Colonic mucosa (tissue), 4 donors: ENCODE results near the gene LAMC1. TPM values are rescaled to one million over a fixed set of nuclear protein-coding genes. Genes with fewer than 3 reads are reported as not detected.

Experiments used
- DNase-seq: peaks from one replicate; pipeline ENCODE4 v3.0.0-alpha.2; 2020
- H3K27ac ChIP-seq: fragments of 200-600 bp; one replicate; pipeline ENCODE4 v1.8.0; 2021
- H3K27me3 ChIP-seq: fragments of 200-600 bp; one replicate; pipeline ENCODE4 v1.8.0; 2021
- H3K36me3 ChIP-seq: fragments of 200-600 bp; one replicate; pipeline ENCODE4 v1.8.0; 2021
- H3K4me1 ChIP-seq: fragments of 200-600 bp; one replicate; pipeline ENCODE4 v1.8.0; 2021; ENCODE audit warnings: mild to moderate bottlenecking
- H3K4me3 ChIP-seq: fragments of 200-600 bp; one replicate; pipeline ENCODE4 v1.8.0; 2021
- H3K9ac ChIP-seq, 2 donors: one replicate each; pipeline ENCODE4 v1.7.0; 2013; ENCODE audit warnings: control low read depth in 2 of 2, low read depth in 2 of 2, low read length in 2 of 2
- H3K9me3 ChIP-seq: fragments of 200-600 bp; one replicate; pipeline ENCODE4 v1.8.0; 2021
- intact Hi-C: fragments of 100-400 bp; cut with DNase I; formaldehyde crosslinking; loops from one replicate; pipeline ENCODE4 v1.14.1; 2022
- total RNA-seq, 2 donors: library from RNA; stranded (reverse); fragmentation: NEBNext Ultra II Directional in 1 of 2; extraction: Animal tissue kit (Norgen Biotek cat#: 25700) in 1 of 2; gene quantifications; one replicate each; pipeline ENCODE4 v1.2.1, GENCODE V29; 2021
- TF ChIP-seq, protein P1 (sequence below): fragments of 200-600 bp; IDR thresholded peaks from one replicate; pipeline ENCODE4 v1.8.0; 2022; ENCODE audit warnings: antibody characterized with exemption, mild to moderate bottlenecking
- donor health status: healthy.
- donor health status: DM: no; HTN: no; CAD: no.
- donor health status: DM: no; HTN: no; CAD: no.

Gene LAMC1
- total RNA-seq, 2 donors from 2014 or later: 28.0 to 54.6 TPM

DNA sequence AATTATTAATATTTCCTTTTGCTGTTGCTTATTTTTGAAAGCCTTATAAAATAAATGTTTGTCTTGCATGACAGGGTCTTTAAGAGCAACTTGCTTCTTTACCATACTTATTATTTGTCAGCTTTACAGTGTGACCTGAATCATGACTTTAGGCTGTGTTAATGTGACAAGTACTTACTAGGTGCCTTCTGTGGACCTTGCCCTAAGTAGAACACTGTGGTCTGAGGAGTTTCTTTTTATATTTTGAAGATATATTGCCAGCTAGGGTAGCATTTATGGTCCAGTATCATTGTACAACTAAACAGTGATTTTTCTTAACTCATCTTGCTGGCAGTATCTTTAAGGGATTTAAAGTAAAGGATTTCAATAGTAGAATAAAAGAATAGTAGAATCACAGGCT, 117.4 kb downstream of the LAMC1 start:
- intact Hi-C loops: no loop called here
- H3K9me3 ChIP-seq: no peaks in the 10 kb centered on the region
- peaks cover 5% of the 10 kb centered on the region for H3K4me1 ChIP-seq
- H3K36me3 ChIP-seq: no peaks in the 10 kb centered on the region
- H3K4me3 ChIP-seq: no peak overlapping the region
- TF ChIP-seq, protein P1, sequence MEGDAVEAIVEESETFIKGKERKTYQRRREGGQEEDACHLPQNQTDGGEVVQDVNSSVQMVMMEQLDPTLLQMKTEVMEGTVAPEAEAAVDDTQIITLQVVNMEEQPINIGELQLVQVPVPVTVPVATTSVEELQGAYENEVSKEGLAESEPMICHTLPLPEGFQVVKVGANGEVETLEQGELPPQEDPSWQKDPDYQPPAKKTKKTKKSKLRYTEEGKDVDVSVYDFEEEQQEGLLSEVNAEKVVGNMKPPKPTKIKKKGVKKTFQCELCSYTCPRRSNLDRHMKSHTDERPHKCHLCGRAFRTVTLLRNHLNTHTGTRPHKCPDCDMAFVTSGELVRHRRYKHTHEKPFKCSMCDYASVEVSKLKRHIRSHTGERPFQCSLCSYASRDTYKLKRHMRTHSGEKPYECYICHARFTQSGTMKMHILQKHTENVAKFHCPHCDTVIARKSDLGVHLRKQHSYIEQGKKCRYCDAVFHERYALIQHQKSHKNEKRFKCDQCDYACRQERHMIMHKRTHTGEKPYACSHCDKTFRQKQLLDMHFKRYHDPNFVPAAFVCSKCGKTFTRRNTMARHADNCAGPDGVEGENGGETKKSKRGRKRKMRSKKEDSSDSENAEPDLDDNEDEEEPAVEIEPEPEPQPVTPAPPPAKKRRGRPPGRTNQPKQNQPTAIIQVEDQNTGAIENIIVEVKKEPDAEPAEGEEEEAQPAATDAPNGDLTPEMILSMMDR: no peak
- no peaks in the 10 kb centered on the region for H3K27me3 ChIP-seq
- no peak overlapping the region for H3K9ac ChIP-seq
- no peak for DNase-seq
- H3K27ac ChIP-seq: peak overlapping the region; percentile 23

DNA sequence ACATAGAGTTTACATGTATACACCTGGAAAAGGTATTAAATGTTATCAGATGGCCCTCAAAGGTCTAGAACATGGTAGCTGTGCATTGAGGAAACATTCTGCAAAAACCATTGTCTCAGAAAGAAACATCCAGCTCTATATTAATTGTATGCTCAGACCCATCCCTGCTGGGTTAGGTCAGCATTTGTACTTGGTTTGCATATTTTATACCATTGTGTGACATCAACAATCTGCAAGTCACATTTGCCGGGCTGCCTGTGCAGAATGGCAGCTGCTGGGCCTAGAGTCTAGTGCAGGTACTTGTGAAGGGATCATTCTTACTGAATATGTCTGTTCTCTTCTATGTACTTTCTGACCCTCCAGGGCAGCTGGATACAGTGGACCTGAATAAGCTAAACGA, 119.0 kb downstream of the LAMC1 start:
- Histone ChIP-seq H3K9ac (no peak overlapping the region), H3K36me3 (no peaks in the 10 kb centered on the region), H3K4me1 (peaks cover 5% of the 10 kb centered on the region), H3K27ac (no peak overlapping the region), H3K9me3 (no peaks in the 10 kb centered on the region), H3K4me3 (no peak overlapping the region), H3K27me3 (no peaks in the 10 kb centered on the region)
- DNase-seq: no peak
- intact Hi-C loops: no loop called here
- TF ChIP-seq, protein P1: no peak

GRCh38 chr1:183143576-183144315, 120.5 kb downstream of the LAMC1 start:
- Histone ChIP-seq H3K4me3 (no peak overlapping the region), H3K36me3 (no peaks in the 10 kb centered on the region), H3K27ac (no peak overlapping the region), H3K27me3 (no peaks in the 10 kb centered on the region), H3K9ac (no peak overlapping the region), H3K9me3 (no peaks in the 10 kb centered on the region), H3K4me1 (peaks cover 5% of the 10 kb centered on the region)
- TF ChIP-seq, protein P1: no peak
- DNase-seq: no peak
- intact Hi-C loops: no loop called here

- no peak for DNase-seq
- Histone ChIP-seq H3K27me3 (no peaks in the 10 kb centered on the region), H3K9me3 (no peaks in the 10 kb centered on the region), H3K27ac (no peak overlapping the region), H3K36me3 (no peaks in the 10 kb centered on the region), H3K9ac (no peak overlapping the region), H3K4me3 (no peak overlapping the region), H3K4me1 (peaks cover 5% of the 10 kb centered on the region)
- intact Hi-C loops: no loop called here
- TF ChIP-seq, protein P1: no peak
Measured at GRCh38 chr1:183144752-183145151, 121.5 kb downstream of the LAMC1 start.

- H3K27me3 ChIP-seq: no peaks in the 10 kb centered on the region
- H3K9me3 ChIP-seq: no peaks in the 10 kb centered on the region
- DNase-seq: no peak
- H3K4me3 ChIP-seq: no peak overlapping the region
- TF ChIP-seq, protein P1: no peak
- H3K9ac ChIP-seq: no peak overlapping the region
- intact Hi-C loops: no loop called here
- H3K27ac ChIP-seq: no peak overlapping the region
- H3K4me1 ChIP-seq: no peaks in the 10 kb centered on the region
- H3K36me3 ChIP-seq: no peaks in the 10 kb centered on the region
Measured at GRCh38 chr1:183147735-183148134, 124.5 kb downstream of the LAMC1 start.
